Activated CD8-positive, alpha-beta T cell treated with anti-CD3 and anti-CD28 coated beads for 36 hours (primary cell): ENCODE measurements around the gene TBXAS1. TPM values are rescaled to one million over a fixed set of nuclear protein-coding genes. Genes with fewer than 3 reads are reported as not detected.

ENCODE experiments used
- ATAC-seq: fragments of 200-7000 bp; cut with Tn5 transposase; one replicate; pipeline ENCODE4 v1.10.0; 2021; ENCODE audit warnings: mild to moderate bottlenecking, moderate library complexity
- CTCF ChIA-PET: fragments of 350-600 bp; sonication (Branson Sonifier 250); formaldehyde crosslinking; loops from one replicate; lab custom pipeline; 2021; ENCODE audit warnings: antibody characterized with exemption; lab: Charles Lee
- POLR2A ChIA-PET: fragments of 350-600 bp; sonication (Branson Sonifier 250); formaldehyde crosslinking; loops from one replicate; lab custom pipeline; 2021; ENCODE audit warnings: antibody characterized with exemption; lab: Charles Lee
- DNase-seq: peaks from one replicate; pipeline ENCODE4 v3.0.0-alpha.2; 2020
- H3K27ac Mint-ChIP-seq: one replicate; pipeline ENCODE4 v1.8.0; 2021; ENCODE audit warnings: mild to moderate bottlenecking, mixed read lengths
- H3K27me3 Mint-ChIP-seq: one replicate; pipeline ENCODE4 v1.8.0; 2021; ENCODE audit warnings: mixed read lengths
- H3K36me3 Mint-ChIP-seq: one replicate; pipeline ENCODE4 v1.8.0; 2021; ENCODE audit warnings: low read depth, mixed read lengths
- H3K4me1 Mint-ChIP-seq: one replicate; pipeline ENCODE4 v1.8.0; 2021; ENCODE audit warnings: low read depth, mixed read lengths
- H3K4me3 Mint-ChIP-seq: one replicate; pipeline ENCODE4 v1.8.0; 2021; ENCODE audit warnings: mild to moderate bottlenecking, moderate library complexity, mixed read lengths
- H3K9me3 Mint-ChIP-seq: one replicate; pipeline ENCODE4 v1.8.0; 2021; ENCODE audit warnings: mixed read lengths
- CTCF ChIP-seq: fragments of 200-600 bp; IDR thresholded peaks from one replicate; pipeline ENCODE4 v1.8.0; 2022; ENCODE audit warnings: antibody characterized with exemption, mild to moderate bottlenecking
- intact Hi-C: fragments of 100-400 bp; cut with micrococcal nuclease; formaldehyde crosslinking; loops from one replicate; pipeline ENCODE4 v1.10.0; 2022
- total RNA-seq, 2 experiments: library from RNA; stranded (reverse); gene quantifications; one replicate each; pipeline ENCODE4 v1.2.3, GENCODE V29; 2021

Gene TBXAS1
- total RNA-seq, 2 experiments from 2014 or later: 1.5 to 2.1 TPM

- TF ChIP-seq CTCF: no peak
- Mint-ChIP-seq H3K4me3 (no peak overlapping the region), H3K9me3 (no peaks in the 10 kb centered on the region), H3K27me3 (no peaks in the 10 kb centered on the region), H3K36me3 (no peaks in the 10 kb centered on the region), H3K27ac (no peak overlapping the region), H3K4me1 (no peaks in the 10 kb centered on the region)
- CTCF ChIA-PET: interaction anchor here (1.1 kb wide), 1 partner anchor 159 kb away, joined by 3 read pairs; no protein-coding TSS in a partner anchor
- POLR2A ChIA-PET: no interaction called here
- no peak for ATAC-seq
- intact Hi-C loops: no loop called here
- DNase-seq: no peak
Measured at GRCh38 chr7:139846297-139846696, 17.2 kb downstream of the TBXAS1 start.

GRCh38 chr7:139848274-139848673 is 19.2 kb downstream of the TBXAS1 start:
- TF ChIP-seq CTCF: no peak
- H3K9me3 Mint-ChIP-seq: no peaks in the 10 kb centered on the region
- intact Hi-C loops: no loop called here
- H3K27me3 Mint-ChIP-seq: no peaks in the 10 kb centered on the region
- ATAC-seq (no peak), DNase-seq (no peak)
- H3K4me3 Mint-ChIP-seq: no peak overlapping the region
- H3K36me3 Mint-ChIP-seq: no peaks in the 10 kb centered on the region
- no peaks in the 10 kb centered on the region for H3K4me1 Mint-ChIP-seq
- no peak overlapping the region for H3K27ac Mint-ChIP-seq
- POLR2A ChIA-PET: no interaction called here
- CTCF ChIA-PET: interaction anchor here (0.7 kb wide), 1 partner anchor 15 kb away, joined by 3 read pairs; no protein-coding TSS in a partner anchor

GRCh38 chr7:139850906-139851305 is 21.8 kb downstream of the TBXAS1 start:
- Mint-ChIP-seq H3K27me3 (no peaks in the 10 kb centered on the region), H3K4me3 (no peak overlapping the region), H3K27ac (no peak overlapping the region), H3K36me3 (no peaks in the 10 kb centered on the region), H3K9me3 (no peaks in the 10 kb centered on the region), H3K4me1 (peaks cover 17% of the 10 kb centered on the region)
- intact Hi-C loops: no loop called here
- TF ChIP-seq CTCF: no peak
- ATAC-seq (no peak), DNase-seq (no peak)
- POLR2A ChIA-PET: no interaction called here
- CTCF ChIA-PET: no interaction called here

GRCh38 chr7:139851770-139852481 is 22.9 kb downstream of the TBXAS1 start:
- peaks cover 17% of the 10 kb centered on the region for H3K4me1 Mint-ChIP-seq
- no peak for TF ChIP-seq CTCF
- no peaks in the 10 kb centered on the region for H3K9me3 Mint-ChIP-seq
- no peak for DNase-seq
- no peaks in the 10 kb centered on the region for H3K27me3 Mint-ChIP-seq
- no peak overlapping the region for H3K27ac Mint-ChIP-seq
- H3K4me3 Mint-ChIP-seq: no peak overlapping the region
- CTCF ChIA-PET: interaction anchor here (0.8 kb wide), 1 partner anchor 233 kb away, joined by 4 read pairs; no protein-coding TSS in a partner anchor
- intact Hi-C loops: no loop called here
- H3K36me3 Mint-ChIP-seq: no peaks in the 10 kb centered on the region
- no peak for ATAC-seq
- POLR2A ChIA-PET: interaction anchor here (1.7 kb wide), 1 partner anchor 41 kb away, joined by 4 read pairs; no protein-coding TSS in a partner anchor

- ATAC-seq (no peak), DNase-seq (no peak)
- Mint-ChIP-seq H3K4me1 (peaks cover 17% of the 10 kb centered on the region), H3K36me3 (no peaks in the 10 kb centered on the region), H3K27ac (no peak overlapping the region), H3K9me3 (no peaks in the 10 kb centered on the region), H3K4me3 (no peak overlapping the region), H3K27me3 (no peaks in the 10 kb centered on the region)
- TF ChIP-seq CTCF: no peak
- CTCF ChIA-PET: no interaction called here
- POLR2A ChIA-PET: interaction anchor here (1.7 kb wide), 1 partner anchor 41 kb away, joined by 4 read pairs; no protein-coding TSS in a partner anchor
- intact Hi-C loops: no loop called here
Measured at GRCh38 chr7:139852482-139852845, 23.4 kb downstream of the TBXAS1 start.
